Endothelial cell of umbilical vein (primary cell): Measurements from ENCODE around the gene MRPL48. TPM values are rescaled to one million over a fixed set of nuclear protein-coding genes. Genes with fewer than 3 reads are reported as not detected.

Experiments used
- BruUV-seq: library from RNA; stranded (reverse); fragments of 400-500 nt; replicated peaks from 2 replicates; lab custom pipeline; 2021; lab: Mats Ljungman, UMichigan
- CTCF ChIA-PET: fragments of 300-600, 350-600 bp; sonication (Branson Sonifier 250); formaldehyde crosslinking; loops from one replicate; lab custom pipeline; 2021; ENCODE audit warnings: antibody characterized with exemption, inconsistent platforms; lab: Charles Lee
- POLR2A ChIA-PET: fragments of 300-600, 350-600 bp; sonication (Branson Sonifier 250); formaldehyde crosslinking; loops from one replicate; lab custom pipeline; 2021; ENCODE audit warnings: antibody characterized with exemption, inconsistent platforms; lab: Charles Lee
- DNase-seq: peaks from one replicate; pipeline ENCODE4 v3.0.0-alpha.2; 2011; ENCODE audit warnings: low read depth, low spot score
- FAIRE-seq: peaks from 2 replicates; lab custom pipeline; 2011; peaks lifted over from hg19 to GRCh38; lab: Jason Lieb, UNC
- H2AFZ ChIP-seq: 2 replicates; pipeline ENCODE4 v1.6.0; 2012; ENCODE audit warnings: low read depth, low read length, control low read depth, inconsistent platforms
- H3K27ac ChIP-seq: 2 replicates; pipeline ENCODE4 v1.5.1; 2011; ENCODE audit warnings: low read depth, mild to moderate bottlenecking, control low read depth, low read length, moderate library complexity; ENCODE audit not compliant: insufficient read depth
- H3K27me3 ChIP-seq, 2 experiments: 2 replicates each; pipeline versions ENCODE4 v1.6.0 to v1.6.1; 2011; ENCODE audit warnings: low read length in 2 of 2, mixed read lengths in 1 of 2; ENCODE audit not compliant: control insufficient read depth in 2 of 2, insufficient read depth in 2 of 2
- H3K36me3 ChIP-seq, 2 experiments: 2 replicates in 1 of 2; 3 replicates in 1 of 2; pipeline ENCODE4 v1.5.1; 2011; ENCODE audit warnings: low read length in 2 of 2, mild to moderate bottlenecking in 1 of 2, moderate library complexity in 1 of 2; ENCODE audit not compliant: control insufficient read depth in 2 of 2, insufficient read depth in 2 of 2; ENCODE audit errors: extremely low read depth in 1 of 2
- H3K4me1 ChIP-seq: 3 replicates; pipeline ENCODE4 v1.5.1; 2011; ENCODE audit warnings: mild to moderate bottlenecking, low read length; ENCODE audit not compliant: control insufficient read depth, insufficient read depth; ENCODE audit errors: extremely low read depth
- H3K4me2 ChIP-seq: 2 replicates; pipeline ENCODE4 v1.6.1; 2011; ENCODE audit warnings: low read length, control low read depth, mixed read lengths; ENCODE audit not compliant: insufficient read depth
- H3K4me3 ChIP-seq, 3 experiments: fragments of 200-600 bp in 1 of 3; sonication (generic), shearing (Covaris generic) in 1 of 3; replicated peaks in 1 of 3; 2 replicates each; pipeline ENCODE4 v1.5.1; 2011 to 2016; ENCODE audit warnings: control low read depth in 3 of 3, low read length in 3 of 3, mild to moderate bottlenecking in 2 of 3, inconsistent platforms in 1 of 3, low read depth in 1 of 3, moderate library complexity in 1 of 3; ENCODE audit not compliant: insufficient read depth in 1 of 3
- H3K79me2 ChIP-seq: 2 replicates; pipeline ENCODE4 v1.6.0; 2012; ENCODE audit warnings: low read length, inconsistent platforms; ENCODE audit not compliant: control insufficient read depth, insufficient read depth
- H3K9ac ChIP-seq: replicated peaks from 2 replicates; pipeline ENCODE3; 2011; ENCODE audit warnings: low read length, control low read depth; ENCODE audit not compliant: insufficient read depth; ENCODE audit errors: extremely low read depth
- H3K9me1 ChIP-seq: replicated peaks from 3 replicates; pipeline ENCODE4 v1.6.0; 2011; ENCODE audit warnings: mild to moderate bottlenecking, low read length; ENCODE audit not compliant: control insufficient read depth, insufficient read depth; ENCODE audit errors: extremely low read depth
- H3K9me3 ChIP-seq: replicated peaks from 2 replicates; pipeline ENCODE4 v1.5.1; 2012; ENCODE audit warnings: low read length, inconsistent platforms; ENCODE audit not compliant: control insufficient read depth, insufficient read depth
- H4K20me1 ChIP-seq: replicated peaks from 2 replicates; pipeline ENCODE3; 2011; ENCODE audit warnings: mild to moderate bottlenecking, low read length; ENCODE audit not compliant: control insufficient read depth, insufficient read depth; ENCODE audit errors: extremely low read depth
- EZH2 ChIP-seq: IDR thresholded peaks from 2 replicates; pipeline ENCODE4 v1.6.1; 2012; ENCODE audit warnings: borderline replicate concordance, low read depth, mild to moderate bottlenecking, moderate library complexity, low read length, inconsistent platforms; ENCODE audit not compliant: severe bottlenecking
- FOS ChIP-seq: IDR thresholded peaks from 2 replicates; pipeline ENCODE4 v1.6.1; 2011; ENCODE audit warnings: mild to moderate bottlenecking, low read length, moderate library complexity, borderline replicate concordance; ENCODE audit not compliant: insufficient read depth
- GATA2 ChIP-seq: IDR thresholded peaks from 2 replicates; pipeline ENCODE4 v1.7.0; 2011; ENCODE audit warnings: low read depth, mild to moderate bottlenecking, moderate library complexity, mixed read lengths, low read length; ENCODE audit not compliant: insufficient read length, insufficient read depth
- JUN ChIP-seq: IDR thresholded peaks from 2 replicates; pipeline ENCODE4 v1.6.1; 2011; ENCODE audit warnings: borderline replicate concordance, low read depth; ENCODE audit not compliant: insufficient read length, insufficient read depth
- MYC ChIP-seq: IDR thresholded peaks from one replicate; pipeline ENCODE4 v1.6.1; 2011; ENCODE audit warnings: mild to moderate bottlenecking, low read depth, low read length
- POLR2A ChIP-seq: IDR thresholded peaks from 2 replicates; pipeline ENCODE4 v1.6.1; 2012; ENCODE audit warnings: low read depth, mild to moderate bottlenecking, control low read depth, low read length
- POLR2AphosphoS5 ChIP-seq: IDR thresholded peaks from 2 replicates; pipeline ENCODE4 v1.6.1; 2012; ENCODE audit warnings: low read depth, mild to moderate bottlenecking, control low read depth, low read length, moderate library complexity; ENCODE audit not compliant: insufficient read depth
- dilution Hi-C: fragments of 300-500 bp; cut with MboI; formaldehyde crosslinking; loops from one replicate; pipeline ENCODE4 v1.15.0; 2019; ENCODE audit warnings: low sequenced_read_pairs; ENCODE audit not compliant: extremely low pct_ligation_motif_present
- intact Hi-C: fragments of 100-400 bp; cut with micrococcal nuclease; formaldehyde crosslinking; loops from one replicate; pipeline ENCODE4 v1.10.0; 2022
- polyA plus RNA-seq, 4 experiments: library from polyadenylated mRNA; depleted of rRNA in 3 of 4; stranded (reverse) in 3 of 4; unstranded in 1 of 4; fragments of >200 nt; gene quantifications; 2 replicates each; pipeline versions ENCODE4 v1.2.1 to v1.2.3, GENCODE V29; 2011 to 2012; ENCODE audit warnings: missing spikeins in 1 of 4
- total RNA-seq: library from RNA; stranded (reverse); gene quantifications from 2 replicates; pipeline ENCODE4 v1.2.3, GENCODE V29; 2021
- TF ChIP-seq, protein P1 (sequence below), 2 donors: IDR thresholded peaks; 1 replicate in 1 of 2; 2 replicates in 1 of 2; pipeline ENCODE4 v1.5.1; 2011; ENCODE audit warnings: low read length in 2 of 2, mild to moderate bottlenecking in 2 of 2, moderate library complexity in 2 of 2, control low read depth in 1 of 2, inconsistent platforms in 1 of 2, low read depth in 1 of 2; ENCODE audit not compliant: insufficient read depth in 1 of 2; ENCODE audit errors: extremely low read depth in 1 of 2
- TF ChIP-seq, protein P2 (sequence below): IDR thresholded peaks from 2 replicates; pipeline ENCODE4 v1.6.1; 2011; ENCODE audit not compliant: insufficient read depth, insufficient read length

The MRPL48 gene
- total and polyA plus RNA-seq, 2 donors (not counting 3 experiments of a cell fraction or from before 2014, with no cell fraction given) = 25.0 to 38.3 TPM

DNA sequence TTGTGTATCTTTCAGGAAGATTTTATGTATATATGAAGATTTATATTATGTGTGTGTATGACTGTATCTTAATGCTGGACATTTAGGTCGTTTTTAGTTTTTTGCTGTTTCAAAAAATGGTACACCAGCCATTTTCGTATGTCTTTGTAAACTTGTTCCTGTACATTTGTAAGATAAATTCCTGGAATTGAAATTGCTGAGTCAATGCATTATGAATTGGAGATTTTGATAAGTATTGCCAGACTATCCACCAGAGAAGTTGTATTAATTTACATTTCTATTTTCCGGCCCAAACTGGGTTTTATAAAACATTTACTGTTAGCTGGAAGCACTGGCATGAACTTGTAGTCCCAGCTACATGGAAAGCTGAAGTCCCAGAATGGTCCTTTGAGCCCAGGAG is 24.6 kb downstream of the MRPL48 start:
- Histone ChIP-seq H3K9me3 (no peaks in the 10 kb centered on the region), H3K4me2 (no peak overlapping the region), H3K36me3 (no peaks in the 10 kb centered on the region), H2AFZ (no peak overlapping the region), H3K27ac (no peak overlapping the region), H3K4me3 (no peak overlapping the region), H4K20me1 (no peaks in the 10 kb centered on the region), H3K9ac (no peak overlapping the region), H3K9me1 (no peaks in the 10 kb centered on the region), H3K79me2 (no peaks in the 10 kb centered on the region), H3K4me1 (no peaks in the 10 kb centered on the region), H3K27me3 (no peaks in the 10 kb centered on the region)
- POLR2A ChIA-PET = no interaction called here
- dilution Hi-C loops = no loop called here
- BruUV-seq = no TSS peak
- no peak for TF ChIP-seq MYC
- no peak for TF ChIP-seq POLR2A
- TF ChIP-seq JUN = no peak
- TF ChIP-seq, protein P1, sequence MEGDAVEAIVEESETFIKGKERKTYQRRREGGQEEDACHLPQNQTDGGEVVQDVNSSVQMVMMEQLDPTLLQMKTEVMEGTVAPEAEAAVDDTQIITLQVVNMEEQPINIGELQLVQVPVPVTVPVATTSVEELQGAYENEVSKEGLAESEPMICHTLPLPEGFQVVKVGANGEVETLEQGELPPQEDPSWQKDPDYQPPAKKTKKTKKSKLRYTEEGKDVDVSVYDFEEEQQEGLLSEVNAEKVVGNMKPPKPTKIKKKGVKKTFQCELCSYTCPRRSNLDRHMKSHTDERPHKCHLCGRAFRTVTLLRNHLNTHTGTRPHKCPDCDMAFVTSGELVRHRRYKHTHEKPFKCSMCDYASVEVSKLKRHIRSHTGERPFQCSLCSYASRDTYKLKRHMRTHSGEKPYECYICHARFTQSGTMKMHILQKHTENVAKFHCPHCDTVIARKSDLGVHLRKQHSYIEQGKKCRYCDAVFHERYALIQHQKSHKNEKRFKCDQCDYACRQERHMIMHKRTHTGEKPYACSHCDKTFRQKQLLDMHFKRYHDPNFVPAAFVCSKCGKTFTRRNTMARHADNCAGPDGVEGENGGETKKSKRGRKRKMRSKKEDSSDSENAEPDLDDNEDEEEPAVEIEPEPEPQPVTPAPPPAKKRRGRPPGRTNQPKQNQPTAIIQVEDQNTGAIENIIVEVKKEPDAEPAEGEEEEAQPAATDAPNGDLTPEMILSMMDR (IDR thresholded peaks at IDR 0.05; ENCODE audit: extremely low read depth in 1 of 2, insufficient read depth in 1 of 2, low read depth in 1 of 2, low read length in 2 of 2) = no peak
- TF ChIP-seq GATA2 = no peak
- TF ChIP-seq, protein P2, sequence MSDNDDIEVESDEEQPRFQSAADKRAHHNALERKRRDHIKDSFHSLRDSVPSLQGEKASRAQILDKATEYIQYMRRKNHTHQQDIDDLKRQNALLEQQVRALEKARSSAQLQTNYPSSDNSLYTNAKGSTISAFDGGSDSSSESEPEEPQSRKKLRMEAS = no peak
- no peak for TF ChIP-seq FOS
- no peak for TF ChIP-seq POLR2AphosphoS5
- TF ChIP-seq EZH2 = no peak
- FAIRE-seq = no peak
- no peak for DNase-seq
- CTCF ChIA-PET = no interaction called here
- intact Hi-C loops = no loop called here
